Activated T-cell treated with anti-CD3 and anti-CD28 coated beads, Interleukin-2, amount 50 U/mL, for 48 hours (primary cell): ENCODE data around the gene IFNGR1.
A peak's percentile ranks its signal among the peaks of the same experiment; 100 is the strongest.

Experiments
- DNase-seq, 2 experiments: peaks; one replicate each; pipeline ENCODE4 v3.0.0-alpha.2; 2020

The IFNGR1 gene

GRCh38 chr6:137172734-137173431 is 46.3 kb downstream of the IFNGR1 start:
- DNase-seq = no peak

- no peak for DNase-seq
Observed at GRCh38 chr6:137171824-137172733, 47.1 kb downstream of the IFNGR1 start.

GRCh38 chr6:137171053-137171374 is 48.2 kb downstream of the IFNGR1 start:
- DNase-seq = no peak

GRCh38 chr6:137170266-137171052 is 48.7 kb downstream of the IFNGR1 start:
- no peak for DNase-seq

- peak; percentile 35 to 41 for DNase-seq
Observed at GRCh38 chr6:137167702-137168377, 51.3 kb downstream of the IFNGR1 start.

- DNase-seq = no peak
Observed at GRCh38 chr6:137166247-137167098, 52.7 kb downstream of the IFNGR1 start.

GRCh38 chr6:137165375-137166246 is 53.6 kb downstream of the IFNGR1 start:
- DNase-seq = peak; percentile 28 to 45

GRCh38 chr6:137163732-137164318 is 55.4 kb downstream of the IFNGR1 start:
- DNase-seq = no peak

- DNase-seq = no peak
Observed at GRCh38 chr6:137162692-137163306, 56.4 kb downstream of the IFNGR1 start.

GRCh38 chr6:137161949-137162348 is 57.2 kb downstream of the IFNGR1 start:
- no peak for DNase-seq

GRCh38 chr6:137160763-137161162 is 58.4 kb downstream of the IFNGR1 start:
- no peak for DNase-seq

GRCh38 chr6:137159912-137160311 is 59.3 kb downstream of the IFNGR1 start:
- DNase-seq = no peak

- DNase-seq = no peak
Observed at GRCh38 chr6:137157601-137158000, 61.6 kb downstream of the IFNGR1 start.

GRCh38 chr6:137156650-137157049 is 62.5 kb downstream of the IFNGR1 start:
- DNase-seq = no peak

GRCh38 chr6:137155830-137156229 is 63.4 kb downstream of the IFNGR1 start:
- peak; percentile 27 to 45 for DNase-seq

- DNase-seq = no peak
Observed at GRCh38 chr6:137150072-137150471, 69.1 kb downstream of the IFNGR1 start.

- no peak for DNase-seq
Observed at GRCh38 chr6:137149035-137149393, 70.2 kb downstream of the IFNGR1 start.

- DNase-seq = no peak
Observed at GRCh38 chr6:137148306-137149034, 70.7 kb downstream of the IFNGR1 start.
